Suprapubic skin (tissue), 4 donors: Measurements from ENCODE around the gene BMERB1.
"Not testable (repeated sequence)": the region's sequence is repeated elsewhere in the genome, so short reads cannot be mapped to it uniquely, and the experiment has no call there.

Source experiments
- CTCF ChIP-seq, 2 donors: fragments of 200-600 bp in 1 of 2; fragments of 450-650 bp in 1 of 2; sonication (generic) in 1 of 2; IDR thresholded peaks; one replicate each; pipeline ENCODE4 v1.5.1; 2016 to 2019; ENCODE audit warnings: antibody characterized with exemption in 2 of 2, mild to moderate bottlenecking in 1 of 2, moderate library complexity in 1 of 2
- EP300 ChIP-seq: sonication (generic); formaldehyde crosslinking; IDR thresholded peaks from one replicate; pipeline ENCODE4 v1.6.1; 2017; ENCODE audit warnings: antibody characterized with exemption
- POLR2A ChIP-seq, 2 donors: fragments of 450-650 bp; IDR thresholded peaks; one replicate each; pipeline ENCODE4 v1.6.1; 2017; ENCODE audit warnings: antibody characterized with exemption in 2 of 2, mild to moderate bottlenecking in 2 of 2, moderate library complexity in 2 of 2
- POLR2AphosphoS5 ChIP-seq, 3 donors: sonication (generic); formaldehyde crosslinking; IDR thresholded peaks; one replicate each; pipeline ENCODE4 v1.6.1; 2017; ENCODE audit warnings: antibody characterized with exemption in 3 of 3

- TF ChIP-seq CTCF (IDR thresholded peaks at IDR 0.05); POLR2A (IDR thresholded peaks at IDR 0.05); EP300; POLR2AphosphoS5 (IDR thresholded peaks at IDR 0.05): not testable (repeated sequence)
Observed at GRCh38 chr16:15442140-15442539, 7.8 kb downstream of the BMERB1 start.
